ENCODE measurements around the gene PKD2L1.

GRCh38 chr10:100370714-100371481, 40.9 kb upstream of the PKD2L1 start:
- TF ChIP-seq EP300 (conservative IDR thresholded peaks at IDR 0.05; ENCODE audit: poor library complexity, severe bottlenecking) (no peak), SMC3 (conservative IDR thresholded peaks at IDR 0.05; ENCODE audit: poor library complexity) (no peak), RAD21 (conservative IDR thresholded peaks at IDR 0.05) (no peak)
